ENCODE measurements around the gene CFAP99.

- TF ChIP-seq, protein P1, sequence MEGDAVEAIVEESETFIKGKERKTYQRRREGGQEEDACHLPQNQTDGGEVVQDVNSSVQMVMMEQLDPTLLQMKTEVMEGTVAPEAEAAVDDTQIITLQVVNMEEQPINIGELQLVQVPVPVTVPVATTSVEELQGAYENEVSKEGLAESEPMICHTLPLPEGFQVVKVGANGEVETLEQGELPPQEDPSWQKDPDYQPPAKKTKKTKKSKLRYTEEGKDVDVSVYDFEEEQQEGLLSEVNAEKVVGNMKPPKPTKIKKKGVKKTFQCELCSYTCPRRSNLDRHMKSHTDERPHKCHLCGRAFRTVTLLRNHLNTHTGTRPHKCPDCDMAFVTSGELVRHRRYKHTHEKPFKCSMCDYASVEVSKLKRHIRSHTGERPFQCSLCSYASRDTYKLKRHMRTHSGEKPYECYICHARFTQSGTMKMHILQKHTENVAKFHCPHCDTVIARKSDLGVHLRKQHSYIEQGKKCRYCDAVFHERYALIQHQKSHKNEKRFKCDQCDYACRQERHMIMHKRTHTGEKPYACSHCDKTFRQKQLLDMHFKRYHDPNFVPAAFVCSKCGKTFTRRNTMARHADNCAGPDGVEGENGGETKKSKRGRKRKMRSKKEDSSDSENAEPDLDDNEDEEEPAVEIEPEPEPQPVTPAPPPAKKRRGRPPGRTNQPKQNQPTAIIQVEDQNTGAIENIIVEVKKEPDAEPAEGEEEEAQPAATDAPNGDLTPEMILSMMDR (conservative IDR thresholded peaks at IDR 0.05; ENCODE audit: low read depth, low read length), result peak; percentile 32
- no peak for TF ChIP-seq SMC3 (IDR thresholded peaks at IDR 0.05; ENCODE audit: low read depth, low read length)
- TF ChIP-seq NFE2L2 (IDR thresholded peaks at IDR 0.05; ENCODE audit: low read depth, low read length), result no peak
- TF ChIP-seq POLR2A (IDR thresholded peaks at IDR 0.05; ENCODE audit: low read depth, low read length), result no peak
- TF ChIP-seq USF2 (IDR thresholded peaks at IDR 0.05; ENCODE audit: low read depth, low read length), result peak; percentile 33; the same call in 1 of the 2 replicates
- no peak for TF ChIP-seq FOS (IDR thresholded peaks at IDR 0.05; ENCODE audit: low read depth, low read length)
- TF ChIP-seq MAZ (IDR thresholded peaks at IDR 0.05; ENCODE audit: borderline replicate concordance, low read depth, low read length), result peak; percentile 72
- no peak for TF ChIP-seq RCOR1 (IDR thresholded peaks at IDR 0.05; ENCODE audit: insufficient replicate concordance, low read length)
These were observed at the start of gene CFAP99 for GRCh38 chr4:2418650-2419571.

Measured in IMR-90 (cell line).